ENCODE measurements around the gene FRY.
A peak's percentile ranks its signal among the peaks of the same experiment; 100 is the strongest.

FRY gene

DNA sequence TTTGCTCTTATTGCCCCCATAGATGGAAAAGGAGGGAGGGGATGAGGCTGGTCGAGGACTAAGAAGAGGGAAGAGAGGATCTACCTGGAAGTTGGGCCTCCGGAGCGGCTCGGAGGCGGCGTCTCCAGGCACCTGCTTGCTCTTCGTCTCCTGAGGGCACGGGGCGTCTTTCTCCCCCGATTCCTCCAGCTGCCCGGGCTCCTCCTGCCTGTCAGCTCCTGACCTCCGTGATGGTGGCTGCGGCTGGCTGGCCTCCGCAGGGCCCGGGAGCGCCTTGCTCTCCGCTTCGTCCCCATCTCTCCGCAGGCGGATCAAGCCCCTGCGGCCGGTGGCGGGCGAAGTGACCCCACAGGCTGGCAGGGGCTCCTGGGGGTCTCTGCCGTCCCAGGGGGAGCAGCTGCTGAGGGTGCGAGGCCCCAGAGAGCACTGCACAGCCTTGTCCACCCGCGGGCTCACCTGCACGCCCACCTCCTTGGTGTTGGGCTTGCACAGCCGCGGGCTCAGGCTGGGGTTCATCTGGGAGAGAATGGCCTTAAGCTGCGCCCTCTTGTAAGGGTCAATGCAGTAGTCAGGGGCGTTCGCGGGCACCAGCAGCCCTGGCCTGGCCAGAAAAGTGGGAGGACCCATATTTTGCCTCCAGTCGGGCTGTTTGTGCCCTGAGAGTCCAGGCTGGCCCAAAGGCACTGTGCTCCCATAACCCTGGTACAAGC is 279.8 kb downstream of the FRY start:
- no peak for DNase-seq (ENCODE audit: low read depth)

DNA sequence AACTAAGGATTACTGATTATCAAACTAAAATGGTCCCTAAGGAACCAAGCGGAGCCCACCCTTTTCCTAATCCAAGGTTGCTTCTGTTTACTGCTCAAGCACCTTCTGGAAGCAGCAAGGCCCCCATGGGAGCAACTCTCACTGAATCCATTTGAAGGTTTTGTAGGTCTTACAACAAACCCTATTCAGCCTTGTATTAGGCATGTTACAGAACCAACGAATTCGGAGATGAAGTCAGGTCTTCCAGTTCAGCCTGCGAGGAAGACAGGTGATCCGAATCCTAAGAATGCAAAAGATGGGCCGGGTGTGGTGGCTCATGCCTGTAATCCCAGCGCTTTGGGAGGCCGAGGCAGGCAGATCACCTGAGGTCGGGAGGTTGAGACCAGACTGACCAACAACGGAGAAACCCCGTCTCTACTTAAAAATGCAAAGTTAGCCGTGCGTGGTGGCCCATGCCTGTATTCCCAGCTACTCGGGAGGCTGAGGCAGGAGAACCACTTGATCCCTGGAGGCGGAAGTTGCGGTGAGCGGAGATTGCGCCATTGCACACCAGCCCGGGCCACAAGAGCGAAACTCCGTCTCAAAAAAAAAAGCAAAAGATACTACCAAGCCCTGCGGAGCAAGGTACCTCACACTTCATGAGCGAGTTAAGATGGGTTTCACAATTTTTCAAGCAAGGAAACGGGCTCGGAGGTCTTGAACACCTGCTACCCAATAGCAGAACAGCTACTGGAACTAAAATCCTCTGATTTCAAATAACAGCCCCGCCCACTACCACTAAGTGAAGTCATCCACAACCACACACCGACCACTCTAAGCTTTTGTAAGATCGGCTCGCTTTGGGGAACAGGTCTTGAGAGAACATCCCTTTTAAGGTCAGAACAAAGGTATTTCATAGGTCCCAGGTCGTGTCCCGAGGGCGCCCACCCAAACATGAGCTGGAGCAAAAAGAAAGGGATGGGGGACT is 283.0 kb downstream of the FRY start:
- DNase-seq (ENCODE audit: low read depth): peak; percentile 25

DNA sequence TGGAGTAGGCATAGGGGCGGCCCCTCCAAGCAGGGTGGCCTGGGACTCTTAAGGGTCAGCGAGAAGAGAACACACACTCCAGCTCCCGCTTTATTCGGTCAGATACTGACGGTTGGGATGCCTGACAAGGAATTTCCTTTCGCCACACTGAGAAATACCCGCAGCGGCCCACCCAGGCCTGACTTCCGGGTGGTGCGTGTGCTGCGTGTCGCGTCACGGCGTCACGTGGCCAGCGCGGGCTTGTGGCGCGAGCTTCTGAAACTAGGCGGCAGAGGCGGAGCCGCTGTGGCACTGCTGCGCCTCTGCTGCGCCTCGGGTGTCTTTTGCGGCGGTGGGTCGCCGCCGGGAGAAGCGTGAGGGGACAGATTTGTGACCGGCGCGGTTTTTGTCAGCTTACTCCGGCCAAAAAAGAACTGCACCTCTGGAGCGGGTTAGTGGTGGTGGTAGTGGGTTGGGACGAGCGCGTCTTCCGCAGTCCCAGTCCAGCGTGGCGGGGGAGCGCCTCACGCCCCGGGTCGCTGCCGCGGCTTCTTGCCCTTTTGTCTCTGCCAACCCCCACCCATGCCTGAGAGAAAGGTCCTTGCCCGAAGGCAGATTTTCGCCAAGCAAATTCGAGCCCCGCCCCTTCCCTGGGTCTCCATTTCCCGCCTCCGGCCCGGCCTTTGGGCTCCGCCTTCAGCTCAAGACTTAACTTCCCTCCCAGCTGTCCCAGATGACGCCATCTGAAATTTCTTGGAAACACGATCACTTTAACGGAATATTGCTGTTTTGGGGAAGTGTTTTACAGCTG is 283.9 kb downstream of the FRY start, which contains the start of the genes BRCA2 and ZAR1L:
Gene BRCA2 (plus strand): TSS at position 271 of the 790 bp plus-strand sequence. CDS start 953 bp downstream, outside the sequence.
Gene ZAR1L (minus strand): TSS at position 126 of the 790 bp plus-strand sequence. CDS start 3,438 bp downstream, outside the sequence.
- DNase-seq (ENCODE audit: low read depth): peak; percentile 64

DNA sequence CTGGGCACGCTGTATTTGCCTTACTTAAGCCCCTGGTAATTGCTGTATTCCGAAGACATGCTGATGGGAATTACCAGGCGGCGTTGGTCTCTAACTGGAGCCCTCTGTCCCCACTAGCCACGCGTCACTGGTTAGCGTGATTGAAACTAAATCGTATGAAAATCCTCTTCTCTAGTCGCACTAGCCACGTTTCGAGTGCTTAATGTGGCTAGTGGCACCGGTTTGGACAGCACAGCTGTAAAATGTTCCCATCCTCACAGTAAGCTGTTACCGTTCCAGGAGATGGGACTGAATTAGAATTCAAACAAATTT is 284.4 kb downstream of the FRY start:
- DNase-seq (ENCODE audit: low read depth): no peak

DNA sequence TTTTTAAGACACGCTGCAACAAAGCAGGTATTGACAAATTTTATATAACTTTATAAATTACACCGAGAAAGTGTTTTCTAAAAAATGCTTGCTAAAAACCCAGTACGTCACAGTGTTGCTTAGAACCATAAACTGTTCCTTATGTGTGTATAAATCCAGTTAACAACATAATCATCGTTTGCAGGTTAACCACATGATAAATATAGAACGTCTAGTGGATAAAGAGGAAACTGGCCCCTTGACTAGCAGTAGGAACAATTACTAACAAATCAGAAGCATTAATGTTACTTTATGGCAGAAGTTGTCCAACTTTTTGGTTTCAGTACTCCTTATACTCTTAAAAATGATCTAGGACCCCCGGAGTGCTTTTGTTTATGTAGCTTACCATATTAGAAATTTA is 284.9 kb downstream of the FRY start:
- no peak for DNase-seq (ENCODE audit: low read depth)

DNA sequence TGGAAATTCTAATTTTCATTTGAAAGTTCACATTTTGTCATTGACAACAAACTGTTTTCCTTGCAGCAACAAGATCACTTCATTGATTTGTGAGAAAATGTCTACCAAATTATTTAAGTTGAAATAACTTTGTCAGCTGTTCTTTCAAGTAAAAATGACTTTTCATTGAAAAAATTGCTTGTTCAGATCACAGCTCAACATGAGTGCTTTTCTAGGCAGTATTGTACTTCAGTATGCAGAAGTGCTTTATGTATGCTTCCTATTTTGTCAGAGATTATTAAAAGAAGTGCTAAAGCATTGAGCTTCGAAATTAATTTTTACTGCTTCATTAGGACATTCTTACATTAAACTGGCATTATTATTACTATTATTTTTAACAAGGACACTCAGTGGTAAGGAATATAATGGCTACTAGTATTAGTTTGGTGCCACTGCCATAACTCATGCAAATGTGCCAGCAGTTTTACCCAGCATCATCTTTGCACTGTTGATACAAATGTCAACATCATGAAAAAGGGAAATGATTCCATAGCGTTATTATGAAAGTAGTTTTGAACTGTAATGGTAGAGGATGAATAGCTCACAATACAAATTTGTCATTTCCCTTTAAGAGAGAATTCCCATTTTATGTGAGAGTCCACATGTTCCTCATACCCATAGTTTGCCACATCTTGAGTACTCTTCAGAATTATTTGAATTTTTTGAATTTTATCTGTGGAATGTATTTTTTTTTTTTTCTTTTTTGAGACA is 286.3 kb downstream of the FRY start:
- no peak for DNase-seq (ENCODE audit: low read depth)

DNA sequence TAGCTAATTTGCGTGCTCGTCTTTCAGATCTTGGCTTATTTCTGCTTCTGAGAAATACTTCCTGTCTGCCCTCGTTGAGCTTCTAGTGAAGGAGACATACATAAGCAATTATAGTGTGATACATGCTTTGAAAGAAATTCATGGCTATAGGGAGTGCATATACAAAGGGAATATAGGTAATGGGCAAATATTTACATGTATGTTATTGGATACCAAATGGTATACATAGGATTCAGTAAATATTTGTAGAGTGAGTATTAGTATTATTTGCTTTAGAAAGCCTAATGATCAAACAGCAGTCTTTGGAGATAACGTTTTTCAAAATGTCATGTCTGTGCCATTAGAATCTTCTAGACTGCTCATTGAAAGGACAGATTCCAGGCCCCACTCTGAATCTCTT is 289.0 kb downstream of the FRY start:
- DNase-seq (ENCODE audit: low read depth): no peak

DNA sequence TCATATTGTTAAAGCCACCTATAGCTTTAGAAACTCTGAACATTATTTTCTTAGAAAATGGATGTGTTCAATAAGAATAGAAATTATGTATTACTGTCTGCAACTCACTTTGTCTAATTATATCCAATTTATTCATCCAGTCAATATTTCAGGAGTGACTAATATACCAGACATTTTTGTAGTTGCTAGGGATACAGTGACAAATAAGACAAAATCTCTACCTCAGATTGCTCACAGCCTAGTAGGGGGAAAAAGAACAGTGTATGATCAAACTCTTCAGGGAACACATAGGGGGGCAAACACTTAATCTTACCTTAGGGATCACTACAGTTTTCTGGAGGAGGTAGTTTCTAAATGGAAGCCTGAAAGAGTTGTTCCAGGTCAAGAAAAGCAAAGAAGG is 292.3 kb downstream of the FRY start:
- DNase-seq (ENCODE audit: low read depth): no peak

DNA sequence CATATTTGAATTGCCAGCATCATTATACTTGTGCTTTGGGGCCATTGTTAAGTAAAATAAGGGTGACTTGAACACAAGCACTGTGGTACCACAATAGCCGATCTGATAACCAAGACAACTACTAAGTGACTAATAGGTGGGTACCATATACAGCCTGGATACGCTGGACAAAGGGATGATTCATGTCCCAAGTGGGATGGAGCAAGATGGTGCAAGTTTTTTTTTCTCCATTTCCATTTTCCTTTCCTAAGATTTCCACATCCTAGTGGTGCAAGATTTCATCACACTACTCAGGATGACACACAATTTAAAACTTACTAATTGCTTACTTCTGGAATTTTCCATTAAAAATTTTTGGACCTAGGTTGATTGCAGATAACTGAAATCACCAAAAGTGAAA is 298.9 kb downstream of the FRY start:
- DNase-seq (ENCODE audit: low read depth): no peak

DNA sequence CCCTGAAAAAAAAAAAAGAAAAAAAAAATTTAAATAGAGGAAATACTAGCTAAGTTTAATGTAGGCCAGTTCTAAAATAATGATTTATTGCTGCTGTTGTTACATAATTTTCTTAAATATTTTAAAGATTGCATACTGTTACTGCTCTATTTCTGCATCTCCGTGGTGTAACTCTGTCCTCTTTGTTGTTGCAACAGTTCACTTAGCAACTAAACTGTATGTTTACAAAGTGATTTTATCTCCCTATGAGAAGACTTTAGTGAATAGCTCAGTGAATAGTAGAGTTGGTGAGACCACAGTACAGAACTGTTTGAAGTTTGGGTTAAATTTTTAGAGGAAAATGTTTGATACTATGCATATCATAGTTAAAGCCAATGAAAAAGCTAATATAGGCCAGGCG is 303.1 kb downstream of the FRY start:
- no peak for DNase-seq (ENCODE audit: low read depth)

DNA sequence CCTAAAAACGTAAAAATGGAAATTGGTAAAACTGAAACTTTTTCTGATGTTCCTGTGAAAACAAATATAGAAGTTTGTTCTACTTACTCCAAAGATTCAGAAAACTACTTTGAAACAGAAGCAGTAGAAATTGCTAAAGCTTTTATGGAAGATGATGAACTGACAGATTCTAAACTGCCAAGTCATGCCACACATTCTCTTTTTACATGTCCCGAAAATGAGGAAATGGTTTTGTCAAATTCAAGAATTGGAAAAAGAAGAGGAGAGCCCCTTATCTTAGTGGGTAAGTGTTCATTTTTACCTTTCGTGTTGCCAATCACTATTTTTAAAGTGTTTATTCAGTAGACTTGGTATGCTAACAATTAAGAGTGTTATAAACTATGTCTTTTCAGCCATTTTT is 309.3 kb downstream of the FRY start:
- no peak for DNase-seq (ENCODE audit: low read depth)

DNA sequence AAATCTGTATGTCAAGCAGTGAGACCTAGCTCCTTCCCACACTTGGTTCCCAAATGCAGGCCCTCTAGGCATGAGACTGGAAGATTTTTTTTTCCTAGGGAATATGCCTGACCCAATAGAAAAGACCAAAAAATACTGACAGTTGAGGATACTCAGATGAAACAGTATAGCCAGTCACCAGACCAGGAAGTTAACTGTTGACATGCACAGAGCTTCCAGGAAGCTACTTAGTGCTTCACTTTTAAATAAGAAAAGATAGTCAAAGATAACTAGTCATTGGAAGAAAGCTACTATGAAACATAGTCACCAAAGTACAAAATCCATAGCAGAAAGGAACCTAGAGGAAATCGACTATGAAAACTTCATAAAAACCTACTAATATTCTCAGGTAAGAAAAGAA is 316.1 kb downstream of the FRY start:
- no peak for DNase-seq (ENCODE audit: low read depth)
